GM19438 (cell line): Measurements from ENCODE around the gene C1orf210.

Experiments
- ATAC-seq: cut with Tn5 transposase; IDR thresholded peaks from one replicate; pipeline ENCODE4 v1.9.1; 2021; ENCODE audit warnings: low read depth; ENCODE audit not compliant: unreplicated experiment

C1orf210 gene

GRCh38 chr1:43253876-43254275 lies 31.5 kb downstream of the C1orf210 start:
- ATAC-seq = no peak

GRCh38 chr1:43253173-43253572 lies 32.2 kb downstream of the C1orf210 start:
- no peak for ATAC-seq

GRCh38 chr1:43252225-43252624 lies 33.2 kb downstream of the C1orf210 start:
- no peak for ATAC-seq

- no peak for ATAC-seq
Observed at GRCh38 chr1:43251024-43251423, 34.4 kb downstream of the C1orf210 start.

- no peak for ATAC-seq
Observed at GRCh38 chr1:43250351-43250761, 35.0 kb downstream of the C1orf210 start.

- ATAC-seq = no peak
Observed at GRCh38 chr1:43247256-43247921, 38.0 kb downstream of the C1orf210 start.

- no peak for ATAC-seq
Observed at GRCh38 chr1:43246466-43247213, 38.7 kb downstream of the C1orf210 start.

- ATAC-seq = no peak
Observed at GRCh38 chr1:43243299-43243698, 42.1 kb downstream of the C1orf210 start.

- no peak for ATAC-seq
Observed at GRCh38 chr1:43241413-43241836, 44.0 kb downstream of the C1orf210 start.

- ATAC-seq = no peak
Observed at GRCh38 chr1:43239484-43239883, 45.9 kb downstream of the C1orf210 start.

- ATAC-seq = no peak
Observed at GRCh38 chr1:43238991-43239469, 46.4 kb downstream of the C1orf210 start.

- ATAC-seq = no peak
Observed at GRCh38 chr1:43238085-43238484, 47.3 kb downstream of the C1orf210 start.

- no peak for ATAC-seq
Observed at GRCh38 chr1:43237121-43237520, 48.3 kb downstream of the C1orf210 start.

GRCh38 chr1:43235451-43236121 lies 49.8 kb downstream of the C1orf210 start:
- ATAC-seq = no peak

GRCh38 chr1:43235040-43235439 lies 50.3 kb downstream of the C1orf210 start:
- ATAC-seq = no peak

- no peak for ATAC-seq
Observed at GRCh38 chr1:43234267-43234666, 51.1 kb downstream of the C1orf210 start.

- no peak for ATAC-seq
Observed at GRCh38 chr1:43233631-43234030, 51.8 kb downstream of the C1orf210 start.

- ATAC-seq = no peak
Observed at GRCh38 chr1:43232482-43232881, 52.9 kb downstream of the C1orf210 start.

- no peak for ATAC-seq
Observed at GRCh38 chr1:43232074-43232473, 53.3 kb downstream of the C1orf210 start.
